ENCODE results near the gene CCDC107.
A peak's percentile ranks its signal among the peaks of the same experiment; 100 is the strongest.

The CCDC107 gene

DNA sequence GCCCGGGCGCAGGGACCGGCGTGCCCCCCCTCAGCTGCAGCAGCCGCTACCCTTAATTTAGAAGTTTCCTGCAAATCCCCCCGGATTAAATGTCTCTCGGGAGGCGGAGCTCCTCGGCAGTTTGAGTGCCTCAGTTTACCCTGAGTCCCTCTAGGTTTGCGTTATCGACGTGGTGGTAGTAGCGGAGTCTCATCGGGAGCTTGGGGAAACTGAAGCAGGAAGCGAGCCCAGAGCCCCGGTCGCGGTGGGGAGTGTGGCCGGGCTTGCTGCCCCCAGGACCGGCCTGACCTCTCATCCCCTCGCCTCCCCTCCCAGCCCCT is 32.2 kb downstream of the CCDC107 start:
- DNase-seq: no peak
- no peaks in the 10 kb centered on the region for H3K9me3 ChIP-seq
- TF ChIP-seq CTCF (IDR thresholded peaks at IDR 0.05; ENCODE audit: low read depth, low read length): no peak
- H3K36me3 ChIP-seq: no peaks in the 10 kb centered on the region
- H3K27me3 ChIP-seq: no peaks in the 10 kb centered on the region
- peak overlapping the region; percentile 74 for H3K4me3 ChIP-seq (ENCODE audit: low read depth, low read length)
- H3K4me1 ChIP-seq: no peaks in the 10 kb centered on the region; the same call in 1 of the 2 replicates

DNA sequence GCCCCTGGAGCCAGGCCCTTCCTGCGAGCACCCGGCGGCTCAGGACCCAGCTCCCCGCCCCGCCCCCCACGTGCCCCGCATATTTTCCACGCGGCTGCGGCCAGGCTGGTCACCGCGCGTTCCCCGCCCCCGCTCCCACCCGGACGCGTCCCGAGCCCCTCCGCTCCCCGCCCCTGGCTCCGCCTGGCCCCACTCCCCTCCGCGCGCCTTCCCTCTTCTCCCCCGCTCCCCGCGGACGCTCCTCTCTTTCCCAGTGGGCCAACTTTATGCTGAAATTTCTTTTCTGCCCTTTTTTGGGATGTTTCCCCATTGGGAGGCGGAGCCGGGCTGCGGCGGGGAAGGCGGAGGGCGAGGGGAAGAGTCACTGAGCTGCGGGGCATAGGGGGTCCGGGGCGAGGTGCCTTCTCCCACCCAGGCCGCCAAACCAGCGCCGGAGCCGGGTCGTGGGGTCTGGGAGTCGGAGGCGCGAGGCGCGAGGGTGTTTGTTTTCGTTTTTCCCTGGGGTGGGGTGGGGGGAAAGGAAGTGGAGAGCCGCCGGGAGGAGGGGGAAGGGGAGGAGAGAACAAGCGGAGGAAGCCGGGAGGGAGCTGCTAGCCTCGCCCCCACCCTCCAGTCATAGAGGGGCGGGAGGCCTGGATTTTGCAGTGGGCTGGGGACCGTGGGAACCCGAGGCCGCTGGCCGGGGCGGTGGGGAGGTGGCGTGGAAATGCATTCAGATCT is 32.7 kb downstream of the CCDC107 start:
- TF ChIP-seq CTCF (IDR thresholded peaks at IDR 0.05; ENCODE audit: low read depth, low read length): no peak
- H3K36me3 ChIP-seq: no peaks in the 10 kb centered on the region
- H3K4me3 ChIP-seq (ENCODE audit: low read depth, low read length): peak overlapping the region; percentile 74
- H3K27me3 ChIP-seq: no peaks in the 10 kb centered on the region
- H3K4me1 ChIP-seq: no peaks in the 10 kb centered on the region; the same call in 1 of the 2 replicates
- DNase-seq: peak; percentile 60
- H3K9me3 ChIP-seq: no peaks in the 10 kb centered on the region

DNA sequence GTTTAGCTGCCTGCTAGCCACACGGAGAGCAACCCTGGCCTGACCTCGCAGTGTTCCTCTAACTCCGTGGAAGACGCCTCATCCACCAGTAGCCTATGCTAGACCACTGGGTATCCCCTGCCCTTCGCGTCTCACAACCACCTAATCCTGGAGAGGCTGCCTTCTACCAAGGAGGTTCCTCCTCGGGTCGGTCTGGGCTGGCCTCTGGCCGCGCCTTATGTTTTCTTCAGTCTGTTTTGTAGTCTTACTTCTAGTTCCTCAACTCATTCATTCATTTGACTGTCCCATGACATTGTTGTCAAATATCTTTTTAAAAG is 33.2 kb downstream of the CCDC107 start:
- no peak for TF ChIP-seq CTCF (IDR thresholded peaks at IDR 0.05; ENCODE audit: low read depth, low read length)
- Histone ChIP-seq H3K27me3 (no peaks in the 10 kb centered on the region), H3K4me1 (no peaks in the 10 kb centered on the region; the same call in 1 of the 2 replicates), H3K36me3 (no peaks in the 10 kb centered on the region; the same call in 1 of the 2 replicates), H3K9me3 (no peaks in the 10 kb centered on the region), H3K4me3 (ENCODE audit: low read depth, low read length) (peak overlapping the region; percentile 74)
- no peak for DNase-seq

DNA sequence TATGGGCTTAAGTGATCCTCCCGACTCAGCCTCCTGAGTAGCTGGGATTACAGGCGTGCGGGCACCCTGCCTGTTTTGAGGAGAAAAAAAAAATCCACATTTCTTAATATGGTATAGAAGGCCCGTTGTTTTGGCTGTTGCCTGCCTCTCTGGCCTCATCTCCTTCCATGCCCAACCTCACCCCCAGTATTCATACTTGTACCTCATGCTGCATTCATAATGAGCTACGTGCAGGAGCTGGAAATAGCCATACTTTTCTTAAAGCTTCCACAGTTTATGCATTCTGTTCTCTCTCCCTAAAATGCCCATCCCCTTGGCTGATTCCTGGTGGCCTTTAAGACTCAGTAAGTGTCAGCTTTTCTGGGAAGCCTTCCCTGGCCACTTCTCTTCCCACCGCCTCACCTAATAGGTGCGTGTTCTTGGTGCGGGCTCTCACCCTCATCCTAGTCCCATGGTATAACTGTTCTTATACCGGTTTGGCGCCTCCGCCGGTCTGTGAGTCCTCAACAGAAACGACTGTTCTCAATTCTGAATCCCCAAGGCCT is 33.7 kb downstream of the CCDC107 start:
- no peak overlapping the region for H3K4me3 ChIP-seq (ENCODE audit: low read depth, low read length)
- H3K4me1 ChIP-seq: no peaks in the 10 kb centered on the region; the same call in 1 of the 2 replicates
- H3K9me3 ChIP-seq: no peaks in the 10 kb centered on the region
- DNase-seq: no peak
- TF ChIP-seq CTCF (IDR thresholded peaks at IDR 0.05; ENCODE audit: low read depth, low read length): no peak
- peaks cover 1% of the 10 kb centered on the region for H3K36me3 ChIP-seq
- H3K27me3 ChIP-seq: no peaks in the 10 kb centered on the region

GRCh38 chr9:35695943-35696401 is 37.9 kb downstream of the CCDC107 start:
- TF ChIP-seq CTCF (IDR thresholded peaks at IDR 0.05; ENCODE audit: low read depth, low read length): no peak
- no peak for DNase-seq
- Histone ChIP-seq H3K4me3 (ENCODE audit: low read depth, low read length) (no peak overlapping the region), H3K36me3 (peaks cover 40% of the 10 kb centered on the region), H3K9me3 (no peaks in the 10 kb centered on the region), H3K27me3 (no peaks in the 10 kb centered on the region), H3K4me1 (no peaks in the 10 kb centered on the region)

GRCh38 chr9:35696520-35697215 is 38.6 kb downstream of the CCDC107 start:
- H3K4me3 ChIP-seq (ENCODE audit: low read depth, low read length): no peak overlapping the region
- no peaks in the 10 kb centered on the region for H3K27me3 ChIP-seq
- TF ChIP-seq CTCF (IDR thresholded peaks at IDR 0.05; ENCODE audit: low read depth, low read length): peak; percentile 93
- peaks cover 47% of the 10 kb centered on the region for H3K36me3 ChIP-seq
- H3K9me3 ChIP-seq: no peaks in the 10 kb centered on the region
- no peaks in the 10 kb centered on the region for H3K4me1 ChIP-seq
- DNase-seq: peak; percentile 65
